Activated CD4-positive, CD25-positive, alpha-beta regulatory T cell treated with anti-CD3 and anti-CD28 coated beads, Interleukin-2, amount 50 U/mL, for 72 hours (primary cell): ENCODE results near the gene ATP5F1C.

Source experiments
- DNase-seq: peaks from one replicate; pipeline ENCODE4 v3.0.0; 2021

Gene ATP5F1C

GRCh38 chr10:7853226-7853842 lies 65.4 kb downstream of the ATP5F1C start:
- no peak for DNase-seq

GRCh38 chr10:7853890-7854289 lies 65.9 kb downstream of the ATP5F1C start:
- DNase-seq, result no peak

GRCh38 chr10:7855205-7855604 lies 67.2 kb downstream of the ATP5F1C start:
- no peak for DNase-seq

GRCh38 chr10:7856678-7857077 lies 68.7 kb downstream of the ATP5F1C start:
- DNase-seq, result no peak

GRCh38 chr10:7857262-7857661 lies 69.3 kb downstream of the ATP5F1C start:
- no peak for DNase-seq
